Gastrocnemius medialis (tissue), 4 donors: ENCODE data around the gene OR6C70. TPM values are rescaled to one million over a fixed set of nuclear protein-coding genes. Genes with fewer than 3 reads are reported as not detected.
"Not testable (repeated sequence)": the region's sequence is repeated elsewhere in the genome, so short reads cannot be mapped to it uniquely, and the experiment has no call there.

ENCODE experiments used
- ATAC-seq, 2 donors: fragments of 150-250 bp; one replicate each; pipeline ENCODE4 v1.9.1; 2016
- DNase-seq, 2 donors: peaks; one replicate each; pipeline ENCODE4 v3.0.0-alpha.2; 2019
- H3K27ac ChIP-seq, 4 donors: fragments of 200-600 bp; sonication (generic); 1 replicate in 1 of 4; 2 replicates in 3 of 4; pipeline ENCODE4 v1.5.1; 2016 to 2018; ENCODE audit warnings: mild to moderate bottlenecking in 2 of 4, moderate library complexity in 1 of 4
- H3K27me3 ChIP-seq, 3 donors: fragments of 200-600 bp; sonication (generic) in 2 of 3; 1 replicate in 1 of 3; 2 replicates in 2 of 3; pipeline versions ENCODE4 v1.5.1 to v1.6.0; 2016 to 2019; ENCODE audit warnings: mild to moderate bottlenecking in 1 of 3, moderate library complexity in 1 of 3
- H3K36me3 ChIP-seq, 2 donors: fragments of 200-600 bp; sonication (generic) in 1 of 2; one replicate each; pipeline ENCODE4 v1.5.1; 2017 to 2018
- H3K4me1 ChIP-seq, 2 donors: fragments of 200-600 bp; sonication (generic) in 1 of 2; one replicate each; pipeline ENCODE4 v1.5.1; 2016 to 2017; ENCODE audit warnings: mild to moderate bottlenecking in 2 of 2
- H3K4me3 ChIP-seq, 4 donors: fragments of 200-600 bp; sonication (generic) in 3 of 4; 1 replicate in 1 of 4; 2 replicates in 3 of 4; pipeline ENCODE4 v1.5.1; 2016 to 2019; ENCODE audit warnings: mild to moderate bottlenecking in 2 of 4
- H3K9me3 ChIP-seq, 3 donors: fragments of 200-600 bp; sonication (generic) in 2 of 3; 1 replicate in 1 of 3; 2 replicates in 2 of 3; pipeline ENCODE4 v1.5.1; 2016 to 2019
- CTCF ChIP-seq, 5 experiments: fragments of 450-650 bp in 3 of 5; fragments of 200-600 bp in 2 of 5; sonication (generic) in 2 of 5; IDR thresholded peaks in 4 of 5; conservative IDR thresholded peaks in 1 of 5; 1 replicate in 4 of 5; 2 replicates in 1 of 5; pipeline ENCODE4 v1.5.1; 2016 to 2019; ENCODE audit warnings: antibody characterized with exemption in 5 of 5, mild to moderate bottlenecking in 3 of 5, moderate library complexity in 3 of 5
- POLR2A ChIP-seq, 2 donors: fragments of 450-650 bp; IDR thresholded peaks; one replicate each; pipeline ENCODE4 v1.6.1; 2017; ENCODE audit warnings: antibody characterized with exemption in 2 of 2, mild to moderate bottlenecking in 2 of 2, moderate library complexity in 2 of 2
- in situ Hi-C, 4 donors: fragments of 200-750 bp; cut with MboI; loops; one replicate each; pipeline versions ENCODE4 v1.15.0 to v1.8.0; 2017; ENCODE audit warnings: low sequenced_read_pairs in 4 of 4
- intact Hi-C: fragments of 100-400 bp; cut with DNase I; formaldehyde crosslinking; loops from one replicate; pipeline ENCODE4 v1.15.1; 2023; ENCODE audit warnings: low total_unique reads
- total RNA-seq, 4 donors: library from RNA; depleted of rRNA; stranded (reverse); fragments of >200 nt; gene quantifications; one replicate each; pipeline versions ENCODE4 v1.1.0 to v1.2.3, GENCODE V29; 2016

The OR6C70 gene
- total RNA-seq, 4 donors from 2014 or later, result not detected

- Histone ChIP-seq H3K36me3 (no peaks in the 10 kb centered on the region), H3K4me3 (no peak overlapping the region), H3K27ac (no peak overlapping the region), H3K9me3 (no peaks in the 10 kb centered on the region), H3K4me1 (no peaks in the 10 kb centered on the region), H3K27me3 (no peaks in the 10 kb centered on the region)
- in situ Hi-C loops (no loop called here), intact Hi-C loops (no loop called here)
- no peak for TF ChIP-seq POLR2A (IDR thresholded peaks at IDR 0.05)
- no peak for TF ChIP-seq CTCF (IDR thresholded peaks at IDR 0.05 in 4 of 5, conservative IDR thresholded peaks at IDR 0.05 in 1 of 5)
- no peak for ATAC-seq
- no peak for DNase-seq
Observed at GRCh38 chr12:55499810-55500252, 29.9 kb upstream of the OR6C70 start.

GRCh38 chr12:55499231-55499630 is 29.3 kb upstream of the OR6C70 start:
- no peaks in the 10 kb centered on the region for H3K27me3 ChIP-seq
- no peak overlapping the region for H3K4me3 ChIP-seq
- no peak for DNase-seq
- TF ChIP-seq POLR2A (IDR thresholded peaks at IDR 0.05) (no peak), CTCF (IDR thresholded peaks at IDR 0.05 in 4 of 5, conservative IDR thresholded peaks at IDR 0.05 in 1 of 5) (no peak)
- H3K4me1 ChIP-seq, result no peaks in the 10 kb centered on the region
- no peaks in the 10 kb centered on the region for H3K36me3 ChIP-seq
- ATAC-seq, result no peak
- H3K9me3 ChIP-seq, result no peaks in the 10 kb centered on the region
- in situ Hi-C loops (no loop called here), intact Hi-C loops (no loop called here)
- no peak overlapping the region for H3K27ac ChIP-seq

GRCh38 chr12:55495490-55495889 is 25.6 kb upstream of the OR6C70 start:
- intact Hi-C loops (no loop called here), in situ Hi-C loops (no loop called here)
- H3K27me3 ChIP-seq, result no peaks in the 10 kb centered on the region
- H3K9me3 ChIP-seq, result no peaks in the 10 kb centered on the region
- no peak for TF ChIP-seq POLR2A (IDR thresholded peaks at IDR 0.05)
- TF ChIP-seq CTCF (IDR thresholded peaks at IDR 0.05 in 4 of 5, conservative IDR thresholded peaks at IDR 0.05 in 1 of 5), result no peak
- H3K27ac ChIP-seq, result no peak overlapping the region
- DNase-seq, result no peak
- no peaks in the 10 kb centered on the region for H3K4me1 ChIP-seq
- no peak overlapping the region for H3K4me3 ChIP-seq
- no peaks in the 10 kb centered on the region for H3K36me3 ChIP-seq
- ATAC-seq, result no peak

GRCh38 chr12:55492078-55492477 is 22.1 kb upstream of the OR6C70 start, which contains the start of gene OR6C68:
TSS of gene OR6C68 (plus strand) at chr12:55492378. CDS start at chr12:55492378, 0 bp downstream.
- H3K9me3 ChIP-seq, result no peaks in the 10 kb centered on the region
- intact Hi-C loops (no loop called here), in situ Hi-C loops (no loop called here)
- H3K36me3 ChIP-seq, result no peaks in the 10 kb centered on the region
- no peak within 1 kb of the TSS for H3K27ac ChIP-seq
- ATAC-seq (no peak), DNase-seq (no peak)
- TF ChIP-seq CTCF (IDR thresholded peaks at IDR 0.05 in 4 of 5, conservative IDR thresholded peaks at IDR 0.05 in 1 of 5) (no peak), POLR2A (IDR thresholded peaks at IDR 0.05) (no peak)
- no peaks in the 10 kb centered on the region for H3K4me1 ChIP-seq
- no peak within 1 kb of the TSS for H3K4me3 ChIP-seq
- no peaks in the 10 kb centered on the region for H3K27me3 ChIP-seq

GRCh38 chr12:55484284-55484683 is 14.3 kb upstream of the OR6C70 start:
- DNase-seq, in situ Hi-C loops: not testable (repeated sequence)

GRCh38 chr12:55479136-55479535 is 9.2 kb upstream of the OR6C70 start:
- H3K36me3 ChIP-seq, ATAC-seq, H3K27ac ChIP-seq, H3K4me1 ChIP-seq, H3K27me3 ChIP-seq, H3K9me3 ChIP-seq, in situ Hi-C loops, H3K4me3 ChIP-seq, DNase-seq, intact Hi-C loops: not testable (repeated sequence)

More at GRCh38 chr12:55484284-55484683, 14.3 kb upstream of the OR6C70 start:
- H3K4me1 ChIP-seq, ATAC-seq, H3K27ac ChIP-seq, intact Hi-C loops, H3K27me3 ChIP-seq, H3K9me3 ChIP-seq, H3K4me3 ChIP-seq, H3K36me3 ChIP-seq: not testable (repeated sequence)
